Spleen (tissue), 11 donors: ENCODE results near the gene NOG. TPM values are rescaled to one million over a fixed set of nuclear protein-coding genes. Genes with fewer than 3 reads are reported as not detected.

Experiments
- DNase-seq: peaks from one replicate; pipeline ENCODE4 v3.0.0-alpha.2; 2020
- H3K27ac ChIP-seq, 8 donors: fragments of 200-600 bp; sonication (generic) in 7 of 8; 1 replicate in 4 of 8; 2 replicates in 4 of 8; pipeline versions ENCODE4 v1.5.0 to v1.8.0; 2016 to 2021; ENCODE audit warnings: inconsistent platforms in 4 of 8, mild to moderate bottlenecking in 4 of 8, moderate library complexity in 1 of 8
- H3K27me3 ChIP-seq, 7 donors: fragments of 200-600 bp; sonication (generic) in 6 of 7; replicated peaks in 1 of 7; 1 replicate in 4 of 7; 2 replicates in 3 of 7; pipeline versions ENCODE4 v1.5.0 to v1.8.0; 2016 to 2021; ENCODE audit warnings: inconsistent platforms in 3 of 7, mild to moderate bottlenecking in 1 of 7
- H3K36me3 ChIP-seq, 6 donors: fragments of 200-600 bp; sonication (generic) in 5 of 6; 1 replicate in 4 of 6; 2 replicates in 2 of 6; pipeline versions ENCODE4 v1.5.0 to v1.8.0; 2016 to 2021; ENCODE audit warnings: inconsistent platforms in 2 of 6
- H3K4me1 ChIP-seq, 6 donors: fragments of 200-600 bp; sonication (generic) in 5 of 6; 1 replicate in 3 of 6; 2 replicates in 3 of 6; pipeline versions ENCODE4 v1.5.0 to v1.8.0; 2016 to 2021; ENCODE audit warnings: inconsistent platforms in 3 of 6
- H3K4me3 ChIP-seq, 8 donors: fragments of 200-600 bp; sonication (generic) in 7 of 8; 1 replicate in 4 of 8; 2 replicates in 4 of 8; pipeline versions ENCODE4 v1.5.0 to v1.8.0; 2016 to 2021; ENCODE audit warnings: inconsistent platforms in 4 of 8, mild to moderate bottlenecking in 4 of 8, moderate library complexity in 2 of 8
- H3K9me3 ChIP-seq, 8 donors: fragments of 200-600 bp; sonication (generic) in 7 of 8; 1 replicate in 4 of 8; 2 replicates in 4 of 8; pipeline versions ENCODE4 v1.5.0 to v1.8.0; 2016 to 2021; ENCODE audit warnings: inconsistent platforms in 4 of 8
- POLR2A ChIP-seq, 3 donors: fragments of 450-650 bp; IDR thresholded peaks; one replicate each; pipeline ENCODE4 v1.5.1; 2017; ENCODE audit warnings: antibody characterized with exemption in 3 of 3, mild to moderate bottlenecking in 1 of 3
- POLR2AphosphoS5 ChIP-seq, 3 donors: sonication (generic); formaldehyde crosslinking; IDR thresholded peaks; one replicate each; pipeline ENCODE4 v1.5.1; 2017; ENCODE audit warnings: antibody characterized with exemption in 3 of 3
- WGBS, 5 donors: extraction: QIAGEN DNeasy Blood & Tissue Kit in 3 of 5; methylation state at CpG; one replicate each; pipeline versions ENCODE4 v1.1.5 to v1.1.7; 2013 to 2018; 5-methylcytosine and 5-hydroxymethylcytosine counted together
- intact Hi-C: fragments of 100-400 bp; cut with DNase I; formaldehyde crosslinking; loops from one replicate; pipeline ENCODE4 v1.15.0; 2023; ENCODE audit warnings: low total_unique reads
- polyA plus RNA-seq, 3 donors: library from polyadenylated mRNA; stranded (reverse); fragments of 200-250 nt; gene quantifications; one replicate each; pipeline ENCODE4 v1.2.1, GENCODE V29; 2013
- total RNA-seq, 7 donors: library from RNA; depleted of rRNA in 3 of 7; stranded (reverse); fragments of >200 nt in 3 of 7; fragmentation: NEBNext Ultra II Directional in 4 of 7; extraction: Animal tissue kit (Norgen Biotek cat#: 25700) in 4 of 7; gene quantifications; one replicate each; pipeline versions ENCODE4 v1.1.0 to v1.2.1, GENCODE V29; 2016 to 2021
- TF ChIP-seq, protein P1 (sequence below), 11 experiments: fragments of 200-600 bp in 7 of 11; fragments of 450-650 bp in 4 of 11; sonication (generic) in 4 of 11; IDR thresholded peaks in 8 of 11; conservative IDR thresholded peaks in 3 of 11; 1 replicate in 7 of 11; 2 replicates in 4 of 11; pipeline versions ENCODE4 v1.4.0 to v1.8.0; 2016 to 2021; ENCODE audit warnings: antibody characterized with exemption in 11 of 11, inconsistent platforms in 4 of 11, mild to moderate bottlenecking in 1 of 11
- donor health status: healthy with polysubstance abuse.
- donor health status: DM: no; HTN: no; CAD: no; lungs with moderate emphysema.
- donor health status: DM: no; HTN: no; CAD: no.
- donor health status: Bipolar disorder and iron deficiency.
- donor health status: healthy.
- donor health status: DM: no; HTN: no; CAD: no.
- donor health status: DM: yes; HTN: yes; CAD: no.

The NOG gene
- total and polyA plus RNA-seq, 10 donors = 0.04 to 1.3 (median 0.54) TPM; not detected in 3

DNA sequence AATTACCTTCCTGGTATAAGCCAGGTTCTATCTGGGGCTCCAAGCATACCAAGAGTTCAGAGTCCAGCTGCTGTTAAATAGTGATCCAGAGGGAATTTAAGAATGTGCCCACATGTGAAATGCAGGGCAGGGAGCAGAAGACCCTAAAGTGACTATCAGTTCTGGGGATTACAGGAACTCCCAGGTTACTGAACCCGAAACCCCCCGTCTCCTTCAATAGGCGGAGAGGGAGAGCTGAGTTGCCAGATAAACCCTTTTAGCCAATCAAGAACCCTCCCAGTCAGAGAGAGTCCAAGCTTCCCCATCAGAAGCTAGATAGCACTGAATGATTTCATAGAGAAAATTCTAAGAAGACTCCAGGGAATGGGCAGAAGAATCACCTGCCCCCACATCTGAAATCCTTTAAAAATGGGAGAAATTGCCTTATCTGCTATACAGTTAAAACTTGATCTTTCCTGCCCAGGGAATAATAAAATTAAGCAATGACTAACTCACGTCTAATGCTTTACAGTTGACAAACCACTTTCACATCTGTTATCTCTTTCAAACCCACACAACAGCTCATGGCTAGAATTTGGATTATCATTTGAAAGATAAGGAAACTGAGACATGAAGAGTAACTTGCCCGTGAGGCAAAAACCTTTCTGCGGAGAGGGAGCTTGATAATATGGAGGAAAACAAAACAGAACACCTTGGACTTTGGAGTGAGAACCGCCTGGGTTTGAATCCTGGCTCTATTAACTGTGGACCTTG, 10.2 kb downstream of the NOG start:
- 44 to 88% (median 63%) methylated on average over 7 of the region's 7 CpGs for WGBS, 5 donors
- Histone ChIP-seq H3K36me3 (no peaks in the 10 kb centered on the region), H3K27me3 (peaks cover 0 to 59% (median 23%) of the 10 kb centered on the region in 7 donors), H3K27ac (no peak overlapping the region), H3K4me1 (no peaks in the 10 kb centered on the region), H3K4me3 (no peak overlapping the region), H3K9me3 (no peaks in the 10 kb centered on the region)
- DNase-seq = no peak
- TF ChIP-seq POLR2AphosphoS5 (IDR thresholded peaks at IDR 0.05) (no peak), POLR2A (IDR thresholded peaks at IDR 0.05) (no peak)
- TF ChIP-seq, protein P1, sequence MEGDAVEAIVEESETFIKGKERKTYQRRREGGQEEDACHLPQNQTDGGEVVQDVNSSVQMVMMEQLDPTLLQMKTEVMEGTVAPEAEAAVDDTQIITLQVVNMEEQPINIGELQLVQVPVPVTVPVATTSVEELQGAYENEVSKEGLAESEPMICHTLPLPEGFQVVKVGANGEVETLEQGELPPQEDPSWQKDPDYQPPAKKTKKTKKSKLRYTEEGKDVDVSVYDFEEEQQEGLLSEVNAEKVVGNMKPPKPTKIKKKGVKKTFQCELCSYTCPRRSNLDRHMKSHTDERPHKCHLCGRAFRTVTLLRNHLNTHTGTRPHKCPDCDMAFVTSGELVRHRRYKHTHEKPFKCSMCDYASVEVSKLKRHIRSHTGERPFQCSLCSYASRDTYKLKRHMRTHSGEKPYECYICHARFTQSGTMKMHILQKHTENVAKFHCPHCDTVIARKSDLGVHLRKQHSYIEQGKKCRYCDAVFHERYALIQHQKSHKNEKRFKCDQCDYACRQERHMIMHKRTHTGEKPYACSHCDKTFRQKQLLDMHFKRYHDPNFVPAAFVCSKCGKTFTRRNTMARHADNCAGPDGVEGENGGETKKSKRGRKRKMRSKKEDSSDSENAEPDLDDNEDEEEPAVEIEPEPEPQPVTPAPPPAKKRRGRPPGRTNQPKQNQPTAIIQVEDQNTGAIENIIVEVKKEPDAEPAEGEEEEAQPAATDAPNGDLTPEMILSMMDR (IDR thresholded peaks at IDR 0.05 in 8 of 11, conservative IDR thresholded peaks at IDR 0.05 in 3 of 11) = no peak
- intact Hi-C loops = no loop called here

DNA sequence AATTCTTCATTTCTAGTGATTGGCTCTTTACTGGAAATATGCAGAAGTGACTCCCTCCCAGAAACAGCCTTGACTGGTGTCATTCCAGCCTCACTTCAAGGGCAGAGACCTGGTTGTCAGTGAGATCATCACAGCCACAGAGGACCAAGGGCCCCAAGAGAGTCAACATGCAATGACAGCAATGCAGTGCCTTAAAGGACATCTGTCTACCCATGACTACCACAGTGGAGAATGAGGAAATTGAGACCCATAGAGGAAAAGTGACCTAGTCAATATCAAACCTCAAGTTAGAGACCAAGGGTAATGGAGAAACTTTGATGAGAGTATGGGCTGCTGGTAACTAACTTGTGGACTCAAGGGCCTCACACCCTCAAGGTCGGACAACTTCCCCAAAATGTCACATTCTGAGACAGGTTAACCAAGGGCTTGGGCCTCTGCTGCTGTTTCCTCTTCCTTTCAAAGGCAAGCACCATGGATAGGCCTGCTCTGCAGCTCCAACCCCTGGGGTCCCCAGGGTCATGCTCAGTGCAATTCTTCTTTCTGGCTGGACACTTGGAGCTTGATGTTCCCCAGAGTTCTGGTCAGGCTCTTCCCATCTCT, 11.3 kb downstream of the NOG start:
- no peak overlapping the region for H3K27ac ChIP-seq
- H3K36me3 ChIP-seq = no peaks in the 10 kb centered on the region
- no peaks in the 10 kb centered on the region for H3K4me1 ChIP-seq
- intact Hi-C loops = no loop called here
- TF ChIP-seq POLR2A (IDR thresholded peaks at IDR 0.05) (no peak), POLR2AphosphoS5 (IDR thresholded peaks at IDR 0.05) (no peak)
- TF ChIP-seq, protein P1 (IDR thresholded peaks at IDR 0.05 in 8 of 11, conservative IDR thresholded peaks at IDR 0.05 in 3 of 11) = no peak
- no peak for DNase-seq
- peaks cover 0 to 48% (median 13%) of the 10 kb centered on the region in 7 donors for H3K27me3 ChIP-seq
- H3K9me3 ChIP-seq = no peaks in the 10 kb centered on the region
- no peak overlapping the region for H3K4me3 ChIP-seq
- 14 to 50% (median 30%) methylated on average over 1 of the region's 1 CpG for WGBS, 5 donors

DNA sequence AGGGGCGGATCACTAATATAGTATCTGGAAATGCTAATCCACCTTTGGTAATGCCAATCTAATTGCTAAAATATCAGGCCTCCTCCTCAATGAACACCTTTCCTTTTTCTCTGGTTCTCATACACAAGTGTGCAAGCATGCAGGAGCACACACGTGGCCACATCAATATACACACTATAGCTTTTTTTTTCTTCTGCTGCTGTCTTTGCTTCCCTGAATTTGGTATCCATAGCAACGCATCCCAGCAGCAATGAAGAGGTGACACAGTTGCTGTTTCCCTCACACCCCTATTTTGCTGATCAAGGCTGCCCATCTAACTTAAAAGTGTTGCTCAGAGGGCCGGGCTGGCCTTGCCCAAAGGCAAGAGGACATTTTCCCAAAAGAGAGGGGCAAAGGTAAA, 15.4 kb downstream of the NOG start:
- intact Hi-C loops = no loop called here
- Histone ChIP-seq H3K4me3 (no peak overlapping the region), H3K27ac (no peak overlapping the region), H3K27me3 (peaks cover 0 to 7% (median 0%) of the 10 kb centered on the region in 7 donors), H3K4me1 (no peaks in the 10 kb centered on the region), H3K36me3 (no peaks in the 10 kb centered on the region), H3K9me3 (no peaks in the 10 kb centered on the region)
- WGBS, 5 donors = 84 to 91% (median 85%) methylated on average over 4 of the region's 4 CpGs
- DNase-seq = no peak
- TF ChIP-seq, protein P1 (IDR thresholded peaks at IDR 0.05 in 8 of 11, conservative IDR thresholded peaks at IDR 0.05 in 3 of 11) = no peak
- TF ChIP-seq POLR2AphosphoS5 (IDR thresholded peaks at IDR 0.05) = no peak

DNA sequence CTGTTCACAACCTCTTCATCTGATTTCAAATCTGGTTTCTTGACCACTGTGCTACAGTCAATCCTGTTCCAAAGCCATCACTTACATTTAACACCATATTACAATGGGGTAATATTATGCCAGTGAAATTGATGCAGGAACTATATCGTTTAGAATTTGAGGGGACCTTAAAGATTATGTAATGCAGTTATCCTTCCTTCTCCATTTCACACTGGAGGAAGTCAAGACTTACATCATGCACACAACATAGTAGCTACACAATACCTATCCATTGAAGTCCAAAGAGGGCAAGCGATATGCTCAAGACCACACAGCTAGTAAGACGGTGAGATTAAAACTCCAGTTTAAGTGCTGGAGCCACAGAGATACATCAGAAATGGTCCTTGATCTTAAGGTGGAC, 16.8 kb downstream of the NOG start:
- Histone ChIP-seq H3K4me1 (no peaks in the 10 kb centered on the region), H3K36me3 (no peaks in the 10 kb centered on the region), H3K27me3 (peaks cover 0 to 4% (median 0%) of the 10 kb centered on the region in 7 donors), H3K9me3 (no peaks in the 10 kb centered on the region), H3K27ac (no peak overlapping the region), H3K4me3 (no peak overlapping the region)
- WGBS, 5 donors = 39 to 76% (median 68%) methylated on average over 3 of the region's 3 CpGs
- TF ChIP-seq, protein P1 (IDR thresholded peaks at IDR 0.05 in 8 of 11, conservative IDR thresholded peaks at IDR 0.05 in 3 of 11) = no peak
- no peak for TF ChIP-seq POLR2A (IDR thresholded peaks at IDR 0.05)
- TF ChIP-seq POLR2AphosphoS5 (IDR thresholded peaks at IDR 0.05) = no peak
- intact Hi-C loops = no loop called here
- no peak for DNase-seq
